GM18517 (cell line): Measurements from ENCODE around the gene FAT2.

Source experiments
- ATAC-seq: cut with Tn5 transposase; IDR thresholded peaks from one replicate; pipeline ENCODE4 v1.9.1; 2021; ENCODE audit warnings: mild to moderate bottlenecking, moderate library complexity; ENCODE audit not compliant: unreplicated experiment

Gene FAT2

DNA sequence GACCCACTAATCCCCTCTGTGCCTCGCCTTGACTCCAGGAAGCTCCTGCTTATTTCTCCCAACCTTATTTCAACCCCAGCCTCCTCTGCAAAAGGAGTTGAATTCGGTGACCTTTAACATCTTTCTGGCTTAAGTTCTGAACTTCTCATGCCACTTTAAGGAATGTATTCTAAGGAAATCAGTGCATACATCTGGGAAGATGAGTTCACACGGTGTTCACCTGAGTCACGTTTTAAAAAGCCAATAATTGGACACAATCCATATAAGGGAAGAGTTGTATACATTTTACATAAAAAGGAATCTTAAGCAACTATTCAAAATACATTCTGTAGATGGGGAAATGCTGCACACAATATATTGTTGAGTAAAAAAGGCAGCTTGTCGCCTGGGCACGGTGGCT lies 33.2 kb downstream of the FAT2 start:
- no peak for ATAC-seq

DNA sequence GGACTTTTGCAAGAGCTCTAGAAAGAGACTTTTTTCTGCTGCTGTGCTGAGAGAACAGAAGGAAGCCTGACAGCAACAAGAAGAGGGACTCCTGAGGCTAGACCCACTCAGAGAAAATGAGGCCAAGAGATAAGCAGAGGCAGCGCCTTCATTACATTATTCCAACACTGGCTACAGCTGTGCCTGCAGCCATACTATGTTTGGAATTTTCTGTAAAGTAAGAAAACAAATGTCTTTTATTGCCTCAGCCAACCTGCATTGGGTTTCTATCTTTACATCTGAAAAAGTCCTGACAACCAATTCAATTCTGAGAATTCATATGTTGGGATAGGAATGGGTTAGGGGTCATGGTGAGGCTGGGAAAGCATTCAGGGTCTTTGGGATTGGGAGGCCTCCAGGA lies 33.7 kb downstream of the FAT2 start:
- no peak for ATAC-seq

DNA sequence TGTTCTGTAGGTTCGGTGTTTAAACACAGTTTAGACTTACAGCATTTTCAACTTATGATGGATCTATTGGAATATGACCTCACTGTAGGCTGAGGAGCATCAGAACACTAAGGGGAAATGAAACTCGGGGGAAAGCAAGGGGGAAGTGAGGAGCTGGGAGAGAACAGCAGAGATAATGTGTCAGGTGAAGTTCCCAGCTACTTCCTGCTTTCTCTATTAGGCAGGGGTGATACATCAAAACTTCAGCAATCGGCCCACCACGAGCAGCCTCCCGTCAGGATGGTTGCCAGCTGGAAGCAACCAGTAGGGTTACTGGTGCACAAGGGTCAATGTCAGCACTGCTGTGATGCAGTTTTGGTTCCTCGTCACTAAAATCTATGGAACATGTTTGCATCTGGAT lies 34.3 kb downstream of the FAT2 start:
- no peak for ATAC-seq

DNA sequence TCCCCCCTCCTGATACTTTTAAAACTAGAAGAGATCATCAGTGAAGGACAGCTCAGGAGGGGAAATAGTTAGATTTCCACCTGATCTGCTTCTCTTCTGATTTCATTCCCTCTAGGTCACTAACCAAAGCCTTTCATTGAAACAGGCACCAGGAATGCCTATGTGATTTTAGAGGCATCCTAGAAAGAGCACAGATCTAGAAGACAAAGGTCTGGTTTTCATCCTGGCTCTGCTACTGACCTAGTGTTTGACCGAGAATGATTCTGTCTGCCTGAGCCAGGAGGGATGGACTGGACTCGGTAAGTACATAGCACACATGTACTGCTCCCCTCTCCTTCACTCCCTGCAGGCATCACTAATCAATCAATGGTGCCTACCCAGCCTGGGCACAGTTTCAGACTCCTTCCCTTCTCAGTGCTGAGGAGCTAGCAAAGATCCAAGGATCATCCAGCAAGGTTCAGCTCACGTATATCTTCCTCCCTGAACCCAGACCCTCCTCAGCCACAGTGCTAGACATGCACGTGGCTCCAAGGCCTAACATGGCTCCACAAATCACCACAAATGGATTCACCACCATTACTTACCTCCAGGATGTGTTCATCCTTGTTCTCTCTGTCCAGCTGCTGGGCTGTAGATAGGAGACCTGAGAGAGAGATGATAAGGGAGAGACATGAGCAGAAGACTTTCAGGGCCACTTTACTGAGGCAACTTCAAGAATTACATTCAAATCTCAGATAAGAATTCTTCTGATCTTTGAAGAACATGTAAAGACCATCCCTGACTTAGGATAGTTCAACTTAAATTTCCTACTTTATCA lies 35.2 kb downstream of the FAT2 start:
- ATAC-seq = no peak

DNA sequence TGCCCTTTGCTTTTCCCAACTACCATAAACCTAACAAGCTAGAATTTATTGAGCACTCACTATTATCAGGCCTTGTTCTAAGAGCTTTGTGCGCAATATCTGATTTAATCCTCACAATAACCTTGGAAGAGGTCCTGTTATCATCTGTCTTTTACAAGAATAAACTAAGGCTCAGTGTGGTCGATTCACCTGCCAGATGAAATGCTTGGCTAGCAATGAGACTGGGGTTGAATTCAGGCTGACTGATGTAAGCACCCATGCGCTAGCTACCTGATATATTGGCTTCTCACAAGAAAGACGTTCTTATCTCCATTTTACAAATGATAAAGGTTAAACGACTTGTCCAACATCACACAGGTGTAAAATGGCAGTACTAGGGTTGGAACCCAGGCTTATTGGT lies 37.4 kb downstream of the FAT2 start:
- ATAC-seq = no peak

DNA sequence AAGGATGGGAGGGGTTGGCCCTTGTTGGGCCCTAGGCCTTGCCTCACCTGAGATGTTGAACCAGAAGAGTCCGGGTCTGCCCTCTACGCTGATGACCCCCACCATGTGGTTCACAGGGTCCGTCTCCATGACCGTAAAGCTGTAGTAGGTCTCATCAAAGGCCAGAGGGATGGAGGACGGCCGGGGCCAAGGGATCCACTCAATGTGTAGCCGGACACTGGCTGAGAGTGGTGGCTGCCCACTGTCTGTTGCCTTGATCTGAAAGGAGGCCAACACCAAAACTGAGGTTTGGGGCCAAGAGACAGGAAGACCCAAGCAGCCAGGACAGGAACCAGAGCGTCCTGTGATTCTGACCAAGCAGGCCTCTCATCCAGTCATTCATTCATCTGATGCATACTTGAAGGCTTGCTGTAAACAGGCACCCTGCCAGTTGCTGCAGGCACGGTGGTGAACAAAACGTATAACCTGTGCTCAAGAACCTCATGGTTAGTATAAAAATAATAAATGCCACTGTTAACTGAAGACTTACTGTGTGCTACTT lies 37.9 kb downstream of the FAT2 start:
- no peak for ATAC-seq

DNA sequence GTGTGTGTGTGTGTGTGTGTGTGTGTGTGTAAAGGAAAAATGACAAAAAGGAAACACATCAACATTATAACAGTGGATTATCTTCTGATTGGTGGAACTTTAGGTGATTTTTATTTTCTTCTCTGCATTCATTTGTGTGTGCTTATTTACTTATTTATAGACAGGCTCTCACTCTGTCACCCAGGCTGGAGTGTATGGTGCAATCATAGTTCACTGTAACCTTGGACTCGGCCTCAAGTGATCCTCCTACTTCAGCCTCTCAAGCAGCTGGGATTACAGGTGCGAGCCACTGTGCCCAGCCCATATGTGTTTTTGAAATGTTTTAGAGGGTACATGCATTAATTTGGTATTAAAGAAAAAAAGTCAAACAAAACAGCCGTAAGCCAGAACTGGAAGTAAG lies 39.1 kb downstream of the FAT2 start:
- no peak for ATAC-seq

DNA sequence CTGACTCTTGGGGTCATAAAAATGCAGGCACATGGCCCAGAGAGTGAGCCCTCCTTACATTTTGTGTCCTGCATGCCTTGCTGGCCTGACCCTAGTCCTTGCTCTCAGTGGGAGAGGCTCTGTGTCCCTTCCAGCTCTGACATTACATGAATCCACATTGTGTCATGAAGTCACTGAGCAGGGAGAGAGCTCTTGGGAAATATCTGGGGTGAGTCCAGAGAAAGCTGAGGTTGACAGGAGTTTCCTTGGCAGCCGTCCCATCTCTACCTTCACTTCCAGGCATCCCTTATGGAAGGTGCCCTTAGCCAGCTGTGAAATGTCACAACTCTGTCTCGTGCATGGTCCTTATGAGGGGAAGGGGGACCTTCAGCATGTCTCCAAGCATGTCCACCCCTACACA lies 41.0 kb downstream of the FAT2 start:
- no peak for ATAC-seq

DNA sequence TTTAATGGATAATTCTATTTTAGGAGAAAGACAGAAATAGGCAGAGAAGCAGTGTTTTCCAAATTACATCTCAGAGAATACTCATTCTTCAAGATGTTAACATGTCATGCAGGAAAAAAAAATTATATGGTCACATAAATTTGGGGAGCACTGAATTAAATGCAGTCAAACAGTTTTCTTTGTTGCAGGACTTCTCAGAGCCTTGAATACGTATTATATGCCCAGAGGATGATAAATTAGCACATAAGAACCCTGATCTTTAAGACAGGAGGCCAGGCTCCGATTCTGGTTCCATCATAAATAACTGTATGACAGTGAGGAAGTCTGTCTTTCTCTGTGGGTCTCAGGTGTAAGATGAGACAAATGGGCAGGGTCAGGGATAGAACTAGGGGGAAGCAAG lies 41.4 kb downstream of the FAT2 start:
- no peak for ATAC-seq

DNA sequence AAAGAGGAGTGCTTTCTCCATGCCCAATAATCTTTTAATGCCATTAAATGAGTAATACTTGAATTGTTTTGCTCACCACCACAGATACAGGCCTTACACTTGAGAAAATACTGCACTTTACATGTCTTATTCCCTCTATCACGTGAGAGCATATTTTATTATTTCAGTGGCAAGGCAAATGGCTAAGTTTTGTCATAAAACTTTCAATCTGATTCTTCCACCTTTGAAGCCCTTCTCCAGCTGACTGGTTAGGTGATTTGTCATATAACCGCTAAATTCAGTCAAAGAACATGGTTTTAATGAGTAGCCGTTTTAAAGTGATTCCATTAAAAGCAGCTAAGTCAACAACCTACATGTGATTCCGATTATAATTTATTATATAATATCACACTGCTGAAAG lies 43.8 kb downstream of the FAT2 start:
- no peak for ATAC-seq

DNA sequence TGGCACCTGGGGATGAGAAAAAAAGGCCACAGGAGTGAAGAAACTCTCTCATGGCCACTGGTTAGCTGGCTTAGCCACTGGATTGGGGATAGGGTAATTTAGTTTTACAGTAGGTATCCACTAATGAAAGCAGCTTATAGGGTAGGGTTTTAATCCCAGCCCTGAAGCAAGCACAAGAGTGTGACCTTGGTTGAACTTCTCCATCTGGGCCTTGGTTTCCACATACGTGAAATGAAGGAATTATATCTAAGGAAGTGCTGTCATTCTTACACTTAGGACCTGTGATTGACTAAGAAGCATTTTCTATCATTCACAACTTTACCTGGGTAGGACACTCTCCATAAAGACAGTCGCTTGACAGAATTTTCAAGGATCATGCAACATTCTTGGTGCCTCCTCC lies 49.6 kb downstream of the FAT2 start:
- ATAC-seq = no peak
